ENCODE data around the gene JAKMIP3.

GRCh38 chr10:132041340-132041739 is 24.4 kb upstream of the JAKMIP3 start:
- no peak for TF ChIP-seq POLR2A (IDR thresholded peaks at IDR 0.05)
- no peak for TF ChIP-seq CTCF (IDR thresholded peaks at IDR 0.05)
- TF ChIP-seq POLR2AphosphoS5 (IDR thresholded peaks at IDR 0.05), result no peak

Measured in breast epithelium (tissue), 3 donors.